Parathyroid adenoma (tissue), 2 donors: ENCODE data around the gene DNM3.

Experiments used
- H2AFZ ChIP-seq: fragments of 300-600 bp; sonication (generic); one replicate; pipeline ENCODE4 v1.7.0; 2017; ENCODE audit warnings: antibody characterized with exemption, mild to moderate bottlenecking
- H3K27ac ChIP-seq: fragments of 300-600 bp; sonication (generic); one replicate; pipeline ENCODE4 v1.7.0; 2017
- H3K27me3 ChIP-seq: fragments of 300-600 bp; sonication (generic); one replicate; pipeline ENCODE4 v1.7.0; 2017; ENCODE audit warnings: low read length; ENCODE audit not compliant: control insufficient read depth, insufficient read depth
- H3K36me3 ChIP-seq: fragments of 300-600 bp; sonication (generic); one replicate; pipeline ENCODE4 v1.7.0; 2017; ENCODE audit warnings: low read length; ENCODE audit not compliant: control insufficient read depth, insufficient read depth
- H3K4me1 ChIP-seq: fragments of 300-600 bp; sonication (generic); one replicate; pipeline ENCODE4 v1.7.0; 2017; ENCODE audit warnings: control low read depth
- H3K4me2 ChIP-seq: fragments of 300-600 bp; sonication (generic); one replicate; pipeline ENCODE4 v1.7.0; 2017; ENCODE audit warnings: low read length
- H3K4me3 ChIP-seq: fragments of 300-600 bp; sonication (generic); one replicate; pipeline ENCODE4 v1.7.0; 2017; ENCODE audit warnings: low read depth, low read length
- H3K79me2 ChIP-seq: fragments of 300-600 bp; sonication (generic); one replicate; pipeline ENCODE4 v1.7.0; 2017; ENCODE audit warnings: control low read depth
- H3K9ac ChIP-seq: fragments of 300-600 bp; sonication (generic); one replicate; pipeline ENCODE4 v1.7.0; 2017; ENCODE audit warnings: mild to moderate bottlenecking
- H3K9me3 ChIP-seq: fragments of 300-600 bp; sonication (generic); one replicate; pipeline ENCODE4 v1.7.0; 2017; ENCODE audit warnings: low read length; ENCODE audit not compliant: control insufficient read depth
- CTCF ChIP-seq: fragments of 300-600 bp; sonication (generic); IDR thresholded peaks from one replicate; pipeline ENCODE4 v1.7.0; 2017; ENCODE audit warnings: antibody characterized with exemption, mild to moderate bottlenecking
- donor health status: primary hyperparathyroidism.

Gene DNM3

GRCh38 chr1:171999756-172000155 is 158.5 kb downstream of the DNM3 start:
- Histone ChIP-seq H3K27me3 (no peaks in the 10 kb centered on the region), H3K9me3 (no peaks in the 10 kb centered on the region), H3K9ac (no peak overlapping the region), H3K79me2 (no peaks in the 10 kb centered on the region), H3K4me3 (no peak overlapping the region), H2AFZ (no peak overlapping the region), H3K36me3 (no peaks in the 10 kb centered on the region), H3K27ac (no peak overlapping the region), H3K4me2 (no peak overlapping the region), H3K4me1 (no peaks in the 10 kb centered on the region)
- TF ChIP-seq CTCF: no peak

- H2AFZ ChIP-seq: no peak overlapping the region
- H3K4me3 ChIP-seq: no peak overlapping the region
- H3K27me3 ChIP-seq: no peaks in the 10 kb centered on the region
- no peak for TF ChIP-seq CTCF
- no peak overlapping the region for H3K9ac ChIP-seq
- no peaks in the 10 kb centered on the region for H3K9me3 ChIP-seq
- no peaks in the 10 kb centered on the region for H3K79me2 ChIP-seq
- no peaks in the 10 kb centered on the region for H3K36me3 ChIP-seq
- H3K4me1 ChIP-seq: no peaks in the 10 kb centered on the region
- no peak overlapping the region for H3K27ac ChIP-seq
- H3K4me2 ChIP-seq: no peak overlapping the region
Measured at GRCh38 chr1:172001288-172001687, 160.0 kb downstream of the DNM3 start.

DNA sequence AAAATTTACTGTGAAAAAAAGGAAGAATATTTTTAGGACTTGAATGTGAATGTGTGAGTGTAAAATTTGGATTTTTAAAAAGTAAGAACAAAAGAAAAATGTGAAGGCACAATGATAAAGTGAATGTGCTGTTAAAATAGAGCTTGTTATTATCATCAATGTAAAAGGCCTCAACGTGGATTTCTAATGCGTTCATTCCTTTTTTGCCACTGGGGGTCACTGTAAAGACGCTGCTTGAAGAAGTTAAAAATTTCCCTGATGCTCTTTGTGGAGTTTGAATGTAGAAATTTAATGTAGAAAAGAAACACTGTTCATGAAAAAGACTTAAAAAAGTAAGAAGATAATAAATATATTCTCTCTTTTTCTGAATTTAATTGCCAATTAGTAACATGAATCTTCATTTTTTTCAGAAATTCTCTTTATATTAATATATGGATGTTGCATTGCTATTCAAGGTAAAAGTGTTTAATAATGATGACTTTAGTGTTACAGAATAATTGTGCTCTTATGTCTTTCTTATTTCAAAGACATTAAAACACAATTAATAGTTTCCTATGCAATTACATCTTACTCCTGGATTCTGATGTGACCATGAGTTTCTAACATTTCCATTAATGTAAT is 161.5 kb downstream of the DNM3 start:
- Histone ChIP-seq H3K9me3 (no peaks in the 10 kb centered on the region), H3K27me3 (no peaks in the 10 kb centered on the region), H3K36me3 (no peaks in the 10 kb centered on the region), H2AFZ (no peak overlapping the region), H3K4me1 (no peaks in the 10 kb centered on the region), H3K79me2 (no peaks in the 10 kb centered on the region), H3K9ac (no peak overlapping the region), H3K4me2 (no peak overlapping the region), H3K4me3 (no peak overlapping the region), H3K27ac (no peak overlapping the region)
- peak; percentile 36 for TF ChIP-seq CTCF

GRCh38 chr1:172003766-172004530 is 162.7 kb downstream of the DNM3 start:
- H3K9me3 ChIP-seq: no peaks in the 10 kb centered on the region
- no peak for TF ChIP-seq CTCF
- H3K27me3 ChIP-seq: no peaks in the 10 kb centered on the region
- no peaks in the 10 kb centered on the region for H3K4me1 ChIP-seq
- H3K4me2 ChIP-seq: no peak overlapping the region
- no peaks in the 10 kb centered on the region for H3K79me2 ChIP-seq
- no peak overlapping the region for H3K27ac ChIP-seq
- H2AFZ ChIP-seq: no peak overlapping the region
- H3K36me3 ChIP-seq: no peaks in the 10 kb centered on the region
- no peak overlapping the region for H3K4me3 ChIP-seq
- H3K9ac ChIP-seq: no peak overlapping the region

DNA sequence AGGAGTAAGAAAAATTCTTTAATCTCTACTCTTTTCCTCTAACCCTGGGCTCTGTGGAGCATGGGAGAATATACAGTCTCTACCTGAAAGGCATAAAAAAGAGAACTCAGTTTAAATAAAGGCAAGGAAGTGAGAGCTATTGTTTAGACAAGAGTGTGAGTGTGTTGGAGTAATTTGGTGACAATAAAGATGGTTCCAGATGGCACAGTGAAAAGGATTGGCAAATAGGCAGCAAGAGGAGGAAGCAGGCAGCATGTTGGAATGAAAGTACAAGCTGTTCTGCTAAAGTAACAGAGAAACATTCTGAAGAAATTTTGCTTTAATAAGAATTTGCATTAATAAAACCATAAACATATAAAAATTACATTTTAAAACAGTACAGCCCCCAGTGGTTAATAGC is 163.4 kb downstream of the DNM3 start:
- Histone ChIP-seq H2AFZ (no peak overlapping the region), H3K9ac (no peak overlapping the region), H3K4me3 (no peak overlapping the region), H3K4me1 (no peaks in the 10 kb centered on the region), H3K27me3 (no peaks in the 10 kb centered on the region), H3K36me3 (no peaks in the 10 kb centered on the region), H3K27ac (no peak overlapping the region), H3K4me2 (no peak overlapping the region), H3K9me3 (no peaks in the 10 kb centered on the region), H3K79me2 (no peaks in the 10 kb centered on the region)
- no peak for TF ChIP-seq CTCF
